ENCODE data around the gene LRRC8C.

LRRC8C gene

GRCh38 chr1:89719502-89720306, 86.8 kb downstream of the LRRC8C start:
- no peak overlapping the region for H3K4me2 ChIP-seq (ENCODE audit: low read length)

DNA sequence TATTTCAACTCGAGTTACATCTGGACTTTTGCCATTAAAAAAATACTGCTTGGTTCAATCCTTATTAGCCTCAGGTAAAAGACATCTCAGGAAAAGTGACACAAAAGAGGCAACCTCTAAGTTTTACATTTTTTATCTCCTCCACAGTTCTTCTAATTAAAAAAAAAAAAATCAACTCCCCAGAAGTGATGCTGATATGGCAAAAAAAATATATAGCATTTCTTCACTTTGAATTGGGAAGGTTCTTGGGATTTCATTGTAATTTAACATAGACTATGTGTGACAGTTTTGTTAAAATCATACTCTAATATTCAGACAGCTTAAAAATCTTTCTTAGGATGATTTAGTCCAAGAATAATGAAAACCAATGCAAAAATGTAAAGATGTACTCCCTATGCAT, 87.9 kb downstream of the LRRC8C start:
- Histone ChIP-seq H2AFZ (ENCODE audit: low read length) (no peak overlapping the region), H3K36me3 (ENCODE audit: insufficient read depth, low read length) (no peaks in the 10 kb centered on the region), H3K9me2 (ENCODE audit: low read depth, low read length) (no peaks in the 10 kb centered on the region), H3K9ac (ENCODE audit: low read length) (no peak overlapping the region), H3K4me2 (ENCODE audit: low read length) (no peak overlapping the region), H3K79me2 (ENCODE audit: insufficient read depth, low read length) (no peaks in the 10 kb centered on the region), H4K20me1 (ENCODE audit: insufficient read depth, low read length) (no peaks in the 10 kb centered on the region), H3K9me3 (ENCODE audit: low read length) (no peaks in the 10 kb centered on the region), H3K4me1 (ENCODE audit: insufficient read depth, low read length, severe bottlenecking) (peaks cover 7% of the 10 kb centered on the region), H3K27ac (ENCODE audit: low read depth, low read length, poor library complexity, severe bottlenecking) (no peak overlapping the region), H3K4me3 (ENCODE audit: low read depth, low read length, poor library complexity, severe bottlenecking) (no peak overlapping the region), H3F3A (ENCODE audit: insufficient read depth, low read length) (no peaks in the 10 kb centered on the region), H3K27me3 (ENCODE audit: insufficient read depth, low read length) (no peaks in the 10 kb centered on the region)
- TF ChIP-seq EZH2 (IDR thresholded peaks at IDR 0.05; ENCODE audit: borderline replicate concordance, low read length) (no peak), CTCF (IDR thresholded peaks at IDR 0.05; ENCODE audit: low read length) (no peak)

More at GRCh38 chr1:89719502-89720306, 86.8 kb downstream of the LRRC8C start:
- Histone ChIP-seq H3F3A (ENCODE audit: insufficient read depth, low read length) (no peaks in the 10 kb centered on the region), H3K4me3 (ENCODE audit: low read depth, low read length, poor library complexity, severe bottlenecking) (no peak overlapping the region), H3K4me1 (ENCODE audit: insufficient read depth, low read length, severe bottlenecking) (peaks cover 7% of the 10 kb centered on the region), H3K27ac (ENCODE audit: low read depth, low read length, poor library complexity, severe bottlenecking) (no peak overlapping the region), H4K20me1 (ENCODE audit: insufficient read depth, low read length) (no peaks in the 10 kb centered on the region), H3K36me3 (ENCODE audit: insufficient read depth, low read length) (no peaks in the 10 kb centered on the region), H3K9ac (ENCODE audit: low read length) (no peak overlapping the region), H3K9me3 (ENCODE audit: low read length) (no peaks in the 10 kb centered on the region), H3K27me3 (ENCODE audit: insufficient read depth, low read length) (no peaks in the 10 kb centered on the region), H2AFZ (ENCODE audit: low read length) (no peak overlapping the region), H3K79me2 (ENCODE audit: insufficient read depth, low read length) (no peaks in the 10 kb centered on the region), H3K9me2 (ENCODE audit: low read depth, low read length) (no peaks in the 10 kb centered on the region)
- TF ChIP-seq CTCF (IDR thresholded peaks at IDR 0.05; ENCODE audit: low read length) = no peak

DNA sequence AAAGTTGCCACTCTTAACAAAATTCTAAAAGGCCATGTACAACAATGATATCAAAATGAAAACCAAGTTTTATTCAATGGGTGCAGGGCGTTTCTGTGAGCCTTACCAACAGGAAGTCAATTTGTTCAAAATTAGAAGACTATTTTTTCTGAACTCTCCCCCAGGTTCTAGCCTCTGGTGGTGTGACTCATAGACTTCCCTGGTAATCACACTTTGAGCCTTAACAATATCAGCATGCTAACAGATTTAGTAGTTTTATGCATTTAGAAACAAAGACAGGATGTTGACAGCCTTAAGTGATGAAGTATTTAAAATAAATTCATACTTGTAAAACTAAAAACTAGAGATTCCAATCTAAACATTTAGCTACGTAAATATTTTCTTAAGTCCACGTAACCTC, 88.4 kb downstream of the LRRC8C start:
- Histone ChIP-seq H3K79me2 (ENCODE audit: insufficient read depth, low read length) (no peaks in the 10 kb centered on the region), H3K27ac (ENCODE audit: low read depth, low read length, poor library complexity, severe bottlenecking) (no peak overlapping the region), H3K36me3 (ENCODE audit: insufficient read depth, low read length) (no peaks in the 10 kb centered on the region), H3K9ac (ENCODE audit: low read length) (no peak overlapping the region), H3K4me3 (ENCODE audit: low read depth, low read length, poor library complexity, severe bottlenecking) (no peak overlapping the region), H2AFZ (ENCODE audit: low read length) (no peak overlapping the region), H3K27me3 (ENCODE audit: insufficient read depth, low read length) (no peaks in the 10 kb centered on the region), H3F3A (ENCODE audit: insufficient read depth, low read length) (no peaks in the 10 kb centered on the region), H3K9me3 (ENCODE audit: low read length) (no peaks in the 10 kb centered on the region), H3K4me2 (ENCODE audit: low read length) (no peak overlapping the region), H4K20me1 (ENCODE audit: insufficient read depth, low read length) (no peaks in the 10 kb centered on the region), H3K4me1 (ENCODE audit: insufficient read depth, low read length, severe bottlenecking) (peaks cover 7% of the 10 kb centered on the region), H3K9me2 (ENCODE audit: low read depth, low read length) (no peaks in the 10 kb centered on the region)
- TF ChIP-seq CTCF (IDR thresholded peaks at IDR 0.05; ENCODE audit: low read length) = no peak
- TF ChIP-seq EZH2 (IDR thresholded peaks at IDR 0.05; ENCODE audit: borderline replicate concordance, low read length) = no peak

All from OCI-LY1 (cell line).